PC-9 (cell line): ENCODE data around the gene ARMC2.

Experiments
- EZH2 ChIP-seq: fragments of 200-600 bp; sonication (generic); IDR thresholded peaks from 2 replicates; pipeline ENCODE4 v1.8.0; 2017; ENCODE audit warnings: antibody characterized with exemption, low read depth
- TF ChIP-seq, protein P1 (sequence below): fragments of 200-600 bp; sonication (generic); conservative IDR thresholded peaks from 2 replicates; pipeline ENCODE4 v1.6.1; 2017; ENCODE audit warnings: mixed run types, antibody characterized with exemption, mild to moderate bottlenecking, moderate library complexity

DNA sequence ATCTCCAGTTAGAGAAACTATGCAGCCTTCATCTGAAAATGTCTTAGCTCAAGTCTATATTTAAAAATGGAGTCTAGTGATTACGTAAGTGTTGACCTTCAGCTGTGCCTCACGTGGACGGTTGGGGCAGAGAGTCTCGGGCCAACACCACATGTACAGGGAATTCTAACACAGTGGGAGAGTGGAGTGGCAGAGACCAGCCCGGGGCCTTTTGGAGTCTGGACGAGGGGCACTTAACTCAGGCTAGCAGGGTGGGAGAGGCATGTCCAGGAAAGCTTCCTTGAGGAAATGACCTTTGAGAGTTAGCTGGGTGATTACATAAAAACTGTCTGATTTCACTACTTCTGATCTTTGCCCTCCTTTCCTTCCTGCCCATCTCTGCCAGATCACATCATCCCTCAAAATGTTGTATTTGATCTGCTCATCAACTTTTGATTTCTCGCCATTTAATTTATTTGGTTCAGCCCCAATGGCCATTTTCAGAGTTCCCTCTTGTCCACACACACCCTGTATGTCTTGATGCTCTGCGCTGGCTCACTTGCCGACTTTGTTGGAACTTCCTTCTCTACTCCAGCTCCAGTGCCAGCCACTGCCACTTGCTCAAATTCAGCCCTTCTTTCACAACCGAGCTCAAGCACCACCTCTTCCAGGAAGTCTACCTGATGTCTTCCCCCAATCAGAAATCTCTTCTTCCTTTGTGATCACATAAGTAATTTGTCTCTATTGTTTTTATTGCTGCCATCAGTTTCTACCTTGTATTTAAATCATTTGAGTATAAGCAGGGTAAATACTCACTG lies 2.6 kb downstream of the ARMC2 start:
- no peak for TF ChIP-seq EZH2
- TF ChIP-seq, protein P1, sequence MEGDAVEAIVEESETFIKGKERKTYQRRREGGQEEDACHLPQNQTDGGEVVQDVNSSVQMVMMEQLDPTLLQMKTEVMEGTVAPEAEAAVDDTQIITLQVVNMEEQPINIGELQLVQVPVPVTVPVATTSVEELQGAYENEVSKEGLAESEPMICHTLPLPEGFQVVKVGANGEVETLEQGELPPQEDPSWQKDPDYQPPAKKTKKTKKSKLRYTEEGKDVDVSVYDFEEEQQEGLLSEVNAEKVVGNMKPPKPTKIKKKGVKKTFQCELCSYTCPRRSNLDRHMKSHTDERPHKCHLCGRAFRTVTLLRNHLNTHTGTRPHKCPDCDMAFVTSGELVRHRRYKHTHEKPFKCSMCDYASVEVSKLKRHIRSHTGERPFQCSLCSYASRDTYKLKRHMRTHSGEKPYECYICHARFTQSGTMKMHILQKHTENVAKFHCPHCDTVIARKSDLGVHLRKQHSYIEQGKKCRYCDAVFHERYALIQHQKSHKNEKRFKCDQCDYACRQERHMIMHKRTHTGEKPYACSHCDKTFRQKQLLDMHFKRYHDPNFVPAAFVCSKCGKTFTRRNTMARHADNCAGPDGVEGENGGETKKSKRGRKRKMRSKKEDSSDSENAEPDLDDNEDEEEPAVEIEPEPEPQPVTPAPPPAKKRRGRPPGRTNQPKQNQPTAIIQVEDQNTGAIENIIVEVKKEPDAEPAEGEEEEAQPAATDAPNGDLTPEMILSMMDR: no peak
